Caco-2 (cell line): ENCODE measurements around the gene CHKA. TPM values are rescaled to one million over a fixed set of nuclear protein-coding genes. Genes with fewer than 3 reads are reported as not detected.

ENCODE experiments used
- BruUV-seq: library from RNA; stranded (reverse); fragments of 400-500 nt; replicated peaks from 2 replicates; lab custom pipeline; 2021; lab: Mats Ljungman, UMichigan
- CTCF ChIA-PET: fragments of 300-600 bp; sonication (Branson Sonifier 250); formaldehyde crosslinking; loops from one replicate; lab custom pipeline; 2022; ENCODE audit warnings: antibody characterized with exemption; lab: Charles Lee
- POLR2A ChIA-PET: fragments of 300-600 bp; sonication (Branson Sonifier 250); formaldehyde crosslinking; loops from one replicate; lab custom pipeline; 2022; ENCODE audit warnings: antibody characterized with exemption; lab: Charles Lee
- DNase-seq, 2 experiments: peaks; one replicate each; pipeline versions ENCODE4 v3.0.0 to v3.0.0-alpha.2; 2020 to 2022
- H3K27me3 ChIP-seq: replicated peaks from 2 replicates; pipeline ENCODE4 v1.6.0; 2011; ENCODE audit warnings: low read length; ENCODE audit not compliant: control insufficient read depth, insufficient read depth
- H3K36me3 ChIP-seq: 2 replicates; pipeline ENCODE4 v1.5.1; 2011; ENCODE audit warnings: low read length; ENCODE audit not compliant: control insufficient read depth, insufficient read depth
- H3K4me1 ChIP-seq: fragments of 250-450 bp; sonication (Bioruptor Pico); 2 replicates; pipeline ENCODE4 v1.5.1; 2020; ENCODE audit warnings: mild to moderate bottlenecking
- H3K4me3 ChIP-seq: 2 replicates; pipeline ENCODE4 v1.5.1; 2011; ENCODE audit warnings: low read depth, mild to moderate bottlenecking, control low read depth, low read length
- H3K9me3 ChIP-seq: fragments of 250-450 bp; sonication (Bioruptor Pico); 2 replicates; pipeline ENCODE4 v1.5.1; 2020; ENCODE audit warnings: mild to moderate bottlenecking, moderate library complexity
- H3K27ac Mint-ChIP-seq: one replicate; pipeline ENCODE4 v1.8.0; 2022; ENCODE audit warnings: mixed read lengths; ENCODE audit not compliant: unreplicated experiment
- H3K27me3 Mint-ChIP-seq: one replicate; pipeline ENCODE4 v1.8.0; 2022; ENCODE audit warnings: mixed read lengths; ENCODE audit not compliant: insufficient read depth, unreplicated experiment
- H3K36me3 Mint-ChIP-seq: one replicate; pipeline ENCODE4 v1.8.0; 2022; ENCODE audit warnings: mild to moderate bottlenecking, mixed read lengths; ENCODE audit not compliant: insufficient read depth, unreplicated experiment
- H3K4me1 Mint-ChIP-seq: one replicate; pipeline ENCODE4 v1.8.0; 2022; ENCODE audit warnings: low read depth, mixed read lengths; ENCODE audit not compliant: unreplicated experiment
- H3K4me3 Mint-ChIP-seq: one replicate; pipeline ENCODE4 v1.8.0; 2022; ENCODE audit warnings: mild to moderate bottlenecking, moderate library complexity, mixed read lengths; ENCODE audit not compliant: unreplicated experiment
- H3K9me3 Mint-ChIP-seq: one replicate; pipeline ENCODE4 v1.8.0; 2022; ENCODE audit warnings: mixed read lengths; ENCODE audit not compliant: unreplicated experiment
- CTCF ChIP-seq, 2 experiments: fragments of 200-600 bp in 1 of 2; IDR thresholded peaks; 1 replicate in 1 of 2; 2 replicates in 1 of 2; pipeline versions ENCODE4 v1.5.1 to v1.8.0; 2011 to 2022; ENCODE audit warnings: antibody characterized with exemption in 1 of 2, control low read depth in 1 of 2, inconsistent platforms in 1 of 2, low read depth in 1 of 2, low read length in 1 of 2, mild to moderate bottlenecking in 1 of 2, moderate library complexity in 1 of 2; ENCODE audit not compliant: insufficient read depth in 1 of 2, severe bottlenecking in 1 of 2, unreplicated experiment in 1 of 2
- intact Hi-C: fragments of 100-400 bp; cut with micrococcal nuclease; formaldehyde crosslinking; loops from one replicate; pipeline ENCODE4 v1.10.0; 2022; ENCODE audit not compliant: unreplicated experiment
- total RNA-seq: library from RNA; stranded (reverse); gene quantifications from 2 replicates; pipeline ENCODE4 v1.2.3, GENCODE V29; 2022

CHKA gene
- total RNA-seq, 1 experiment from 2014 or later, result 169 TPM

DNA sequence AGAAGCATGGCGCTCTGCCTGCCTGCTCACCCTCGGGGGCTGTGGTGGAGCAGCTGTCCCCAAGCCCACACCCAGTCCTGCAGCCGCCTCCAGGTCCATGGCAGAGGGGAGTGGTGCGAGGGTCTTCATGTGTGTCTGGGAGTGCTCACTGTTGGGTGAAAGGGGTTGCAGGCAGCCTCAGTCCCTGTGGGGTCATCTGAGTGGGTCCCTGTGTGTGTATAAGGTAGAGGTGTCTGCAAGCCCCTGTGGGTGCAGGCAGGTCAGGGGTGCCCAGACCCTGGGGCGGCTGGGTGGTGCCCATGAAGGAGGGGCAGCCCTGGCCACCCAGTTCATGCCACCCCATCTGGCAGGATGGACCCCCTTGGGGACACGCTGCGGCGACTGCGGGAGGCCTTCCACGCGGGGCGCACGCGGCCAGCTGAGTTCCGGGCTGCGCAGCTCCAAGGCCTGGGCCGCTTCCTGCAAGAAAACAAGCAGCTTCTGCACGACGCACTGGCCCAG, 106.2 kb downstream of the CHKA start:
- no peak overlapping the region for H3K27ac Mint-ChIP-seq
- peaks cover 3% of the 10 kb centered on the region for H3K36me3 Mint-ChIP-seq
- no peak for DNase-seq
- H3K27me3 ChIP-seq, result no peaks in the 10 kb centered on the region
- CTCF ChIA-PET, result no interaction called here
- H3K4me1 Mint-ChIP-seq, result peaks cover 23% of the 10 kb centered on the region
- peaks cover 52% of the 10 kb centered on the region for H3K4me1 ChIP-seq
- POLR2A ChIA-PET, result no interaction called here
- no peaks in the 10 kb centered on the region for H3K27me3 Mint-ChIP-seq
- H3K36me3 ChIP-seq, result no peaks in the 10 kb centered on the region
- no peak overlapping the region for H3K4me3 ChIP-seq
- no peak for TF ChIP-seq CTCF (IDR thresholded peaks at IDR 0.05; ENCODE audit: insufficient read depth in 1 of 2, low read depth in 1 of 2, low read length in 1 of 2, severe bottlenecking in 1 of 2, unreplicated experiment in 1 of 2)
- H3K9me3 ChIP-seq, result no peaks in the 10 kb centered on the region
- no peaks in the 10 kb centered on the region for H3K9me3 Mint-ChIP-seq
- no peak overlapping the region for H3K4me3 Mint-ChIP-seq
- no TSS peak for BruUV-seq
- intact Hi-C loops, result no loop called here

GRCh38 chr11:68014157-68014946, 106.8 kb downstream of the CHKA start:
- TF ChIP-seq CTCF (IDR thresholded peaks at IDR 0.05; ENCODE audit: insufficient read depth in 1 of 2, low read depth in 1 of 2, low read length in 1 of 2, severe bottlenecking in 1 of 2, unreplicated experiment in 1 of 2), result no peak
- H3K36me3 ChIP-seq, result no peaks in the 10 kb centered on the region
- H3K4me1 Mint-ChIP-seq, result peaks cover 29% of the 10 kb centered on the region
- peak overlapping the region; percentile 4 for H3K27ac Mint-ChIP-seq
- intact Hi-C loops, result no loop called here
- ChIA-PET CTCF (no interaction called here), POLR2A (no interaction called here)
- H3K4me3 Mint-ChIP-seq, result no peak overlapping the region
- H3K4me3 ChIP-seq, result no peak overlapping the region
- no peaks in the 10 kb centered on the region for H3K27me3 ChIP-seq
- peaks cover 58% of the 10 kb centered on the region for H3K4me1 ChIP-seq
- no peaks in the 10 kb centered on the region for H3K27me3 Mint-ChIP-seq
- H3K9me3 Mint-ChIP-seq, result no peaks in the 10 kb centered on the region
- no peaks in the 10 kb centered on the region for H3K9me3 ChIP-seq
- no TSS peak for BruUV-seq
- DNase-seq, result no peak
- peaks cover 7% of the 10 kb centered on the region for H3K36me3 Mint-ChIP-seq

GRCh38 chr11:68013611-68014156, 107.5 kb downstream of the CHKA start:
- no peaks in the 10 kb centered on the region for H3K9me3 Mint-ChIP-seq
- H3K36me3 ChIP-seq, result no peaks in the 10 kb centered on the region
- peaks cover 7% of the 10 kb centered on the region for H3K36me3 Mint-ChIP-seq
- no peaks in the 10 kb centered on the region for H3K27me3 ChIP-seq
- H3K9me3 ChIP-seq, result no peaks in the 10 kb centered on the region
- peak overlapping the region; percentile 64 for H3K27ac Mint-ChIP-seq
- H3K27me3 Mint-ChIP-seq, result no peaks in the 10 kb centered on the region
- peaks cover 35% of the 10 kb centered on the region for H3K4me1 Mint-ChIP-seq
- ChIA-PET CTCF (interaction anchor here (1.0 kb wide), 1 partner anchor 195 kb away, joined by 4 read pairs; no protein-coding TSS in a partner anchor), POLR2A (interaction anchor here (0.6 kb wide), 1 partner anchor 10 kb away, joined by 4 read pairs; no protein-coding TSS in a partner anchor)
- no peak for TF ChIP-seq CTCF (IDR thresholded peaks at IDR 0.05; ENCODE audit: insufficient read depth in 1 of 2, low read depth in 1 of 2, low read length in 1 of 2, severe bottlenecking in 1 of 2, unreplicated experiment in 1 of 2)
- H3K4me3 ChIP-seq, result no peak overlapping the region
- no TSS peak for BruUV-seq
- intact Hi-C loops, result no loop called here
- peaks cover 65% of the 10 kb centered on the region for H3K4me1 ChIP-seq
- H3K4me3 Mint-ChIP-seq, result no peak overlapping the region
- no peak for DNase-seq
